DOHH2 (cell line): ENCODE results near the gene SH3BGRL2.

Experiments
- H3F3A ChIP-seq: fragments of 200-600 bp; sonication (generic), shearing (Covaris generic); 2 replicates; pipeline ENCODE4 v1.6.0; 2016; ENCODE audit warnings: antibody characterized with exemption, mild to moderate bottlenecking; ENCODE audit not compliant: control insufficient read depth, insufficient read depth
- H3K27ac ChIP-seq: fragments of 200-600 bp; sonication (generic); 2 replicates; pipeline ENCODE4 v1.5.1; 2014; ENCODE audit warnings: low read depth, mild to moderate bottlenecking, low read length, moderate library complexity
- H3K27me3 ChIP-seq: fragments of 200-600 bp; sonication (generic); 2 replicates; pipeline ENCODE4 v1.6.1; 2014; ENCODE audit warnings: mild to moderate bottlenecking, low read length, mixed read lengths; ENCODE audit not compliant: control insufficient read depth
- H3K36me3 ChIP-seq: fragments of 200-600 bp; sonication (generic); 2 replicates; pipeline ENCODE4 v1.6.1; 2014; ENCODE audit warnings: mild to moderate bottlenecking, low read length, moderate library complexity, mixed read lengths; ENCODE audit not compliant: control insufficient read depth
- H3K4me1 ChIP-seq: fragments of 200-600 bp; sonication (generic); 2 replicates; pipeline ENCODE4 v1.6.1; 2014; ENCODE audit warnings: mild to moderate bottlenecking, low read length, mixed read lengths; ENCODE audit not compliant: control insufficient read depth
- H3K4me2 ChIP-seq: fragments of 200-600 bp; sonication (generic); 2 replicates; pipeline ENCODE4 v1.6.0; 2014; ENCODE audit warnings: mild to moderate bottlenecking, low read length, moderate library complexity
- H3K4me3 ChIP-seq: fragments of 200-600 bp; sonication (generic); 2 replicates; pipeline ENCODE4 v1.5.1; 2014; ENCODE audit warnings: mild to moderate bottlenecking, low read length, mixed read lengths
- H3K79me2 ChIP-seq: fragments of 200-600 bp; sonication (generic); 2 replicates; pipeline ENCODE4 v1.6.1; 2014; ENCODE audit warnings: mild to moderate bottlenecking, low read length, mixed read lengths; ENCODE audit not compliant: control insufficient read depth
- H3K9me2 ChIP-seq: fragments of 200-600 bp; sonication (generic); replicated peaks from 2 replicates; pipeline ENCODE4 v1.6.1; 2014; ENCODE audit warnings: mild to moderate bottlenecking, low read length, mixed read lengths; ENCODE audit not compliant: control insufficient read depth
- H3K9me3 ChIP-seq: fragments of 200-600 bp; sonication (generic); 2 replicates; pipeline ENCODE4 v1.6.1; 2014; ENCODE audit warnings: antibody characterized with exemption, low read length, mixed read lengths; ENCODE audit not compliant: control insufficient read depth, insufficient read depth
- H4K20me1 ChIP-seq: fragments of 200-600 bp; sonication (generic); 2 replicates; pipeline ENCODE4 v1.6.0; 2014; ENCODE audit warnings: low read depth, mild to moderate bottlenecking, antibody characterized with exemption, low read length, moderate library complexity; ENCODE audit not compliant: control insufficient read depth, insufficient read depth
- CTCF ChIP-seq: fragments of 200-600 bp; sonication (generic); IDR thresholded peaks from one replicate; pipeline ENCODE4 v1.5.1; 2014; ENCODE audit warnings: antibody characterized with exemption, mild to moderate bottlenecking, low read depth, low read length; ENCODE audit not compliant: poor library complexity, severe bottlenecking
- EZH2phosphoT487 ChIP-seq: fragments of 200-600 bp; sonication (generic); IDR thresholded peaks from 2 replicates; pipeline ENCODE4 v1.6.1; 2017; ENCODE audit warnings: borderline replicate concordance, mild to moderate bottlenecking, antibody characterized with exemption, low read length, moderate library complexity, mixed read lengths

Gene SH3BGRL2

GRCh38 chr6:79719248-79719960 lies 88.3 kb downstream of the SH3BGRL2 start:
- Histone ChIP-seq H3K9me2 (no peaks in the 10 kb centered on the region), H3K79me2 (no peaks in the 10 kb centered on the region), H4K20me1 (no peaks in the 10 kb centered on the region), H3K9me3 (no peaks in the 10 kb centered on the region), H3K4me1 (no peaks in the 10 kb centered on the region), H3K4me2 (no peak overlapping the region), H3K27me3 (no peaks in the 10 kb centered on the region), H3K27ac (no peak overlapping the region), H3F3A (no peaks in the 10 kb centered on the region), H3K4me3 (no peak overlapping the region), H3K36me3 (no peaks in the 10 kb centered on the region)
- no peak for TF ChIP-seq EZH2phosphoT487
- no peak for TF ChIP-seq CTCF

- no peak overlapping the region for H3K4me2 ChIP-seq
- no peaks in the 10 kb centered on the region for H3K79me2 ChIP-seq
- H3K4me3 ChIP-seq: no peak overlapping the region
- no peaks in the 10 kb centered on the region for H4K20me1 ChIP-seq
- TF ChIP-seq CTCF (no peak), EZH2phosphoT487 (no peak)
- H3F3A ChIP-seq: no peaks in the 10 kb centered on the region
- H3K27me3 ChIP-seq: no peaks in the 10 kb centered on the region
- H3K9me3 ChIP-seq: no peaks in the 10 kb centered on the region
- H3K27ac ChIP-seq: no peak overlapping the region
- H3K36me3 ChIP-seq: no peaks in the 10 kb centered on the region
- H3K4me1 ChIP-seq: no peaks in the 10 kb centered on the region
- H3K9me2 ChIP-seq: no peaks in the 10 kb centered on the region
These were observed 93.7 kb downstream of the SH3BGRL2 start for GRCh38 chr6:79724816-79725215.

GRCh38 chr6:79731471-79731870 lies 100.3 kb downstream of the SH3BGRL2 start:
- no peaks in the 10 kb centered on the region for H3K27me3 ChIP-seq
- no peaks in the 10 kb centered on the region for H3F3A ChIP-seq
- TF ChIP-seq EZH2phosphoT487: no peak
- no peak for TF ChIP-seq CTCF
- H3K9me3 ChIP-seq: no peaks in the 10 kb centered on the region
- H3K4me3 ChIP-seq: no peak overlapping the region
- no peaks in the 10 kb centered on the region for H4K20me1 ChIP-seq
- H3K4me2 ChIP-seq: no peak overlapping the region
- H3K36me3 ChIP-seq: no peaks in the 10 kb centered on the region
- H3K4me1 ChIP-seq: no peaks in the 10 kb centered on the region
- H3K79me2 ChIP-seq: no peaks in the 10 kb centered on the region
- H3K9me2 ChIP-seq: no peaks in the 10 kb centered on the region
- H3K27ac ChIP-seq: no peak overlapping the region
